Measurements from ENCODE around the gene EPB41. TPM values are rescaled to one million over a fixed set of nuclear protein-coding genes. Genes with fewer than 3 reads are reported as not detected.
"Not testable (repeated sequence)": the region's sequence is repeated elsewhere in the genome, so short reads cannot be mapped to it uniquely, and the experiment has no call there.

EPB41 gene
- total RNA-seq, 1 donor from 2014 or later, result 109 TPM

- no peak for DNase-seq (ENCODE audit: low spot score)
Observed at GRCh38 chr1:28927266-28927647, 12.9 kb downstream of the EPB41 start.

DNA sequence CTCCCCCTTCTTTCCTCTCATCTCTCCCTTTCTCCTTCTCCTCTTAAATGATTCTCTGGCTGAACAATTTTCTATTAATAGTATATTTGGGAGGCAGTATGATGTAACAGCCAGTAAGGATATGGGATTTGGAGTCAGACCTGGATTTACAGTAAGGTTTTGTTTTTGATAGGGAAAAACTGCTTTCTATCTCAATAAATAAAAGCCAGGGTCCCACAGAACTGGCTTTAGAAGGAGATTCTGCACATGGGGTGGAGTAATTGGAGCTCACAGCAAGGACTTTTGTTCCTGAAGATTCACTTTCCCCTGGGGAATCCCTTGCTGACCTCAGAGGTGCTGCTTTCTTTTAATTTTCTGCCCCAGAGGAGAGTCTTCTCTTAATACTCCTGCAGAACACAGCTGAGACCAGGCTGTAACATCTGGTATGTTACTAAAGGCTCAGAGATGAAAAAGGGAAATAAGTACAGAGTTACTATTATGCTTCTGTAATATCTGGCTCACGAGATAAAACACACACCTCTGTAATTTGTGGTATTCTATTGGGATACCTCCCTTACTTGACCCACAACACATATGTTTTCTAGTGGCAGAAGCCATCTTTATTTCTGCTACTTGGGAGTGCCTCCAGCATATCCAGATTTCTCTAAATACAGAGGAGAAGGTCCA is 13.4 kb downstream of the EPB41 start:
- DNase-seq (ENCODE audit: low spot score), result no peak

- DNase-seq (ENCODE audit: low spot score), result no peak
Observed at GRCh38 chr1:28928314-28928941, 14.1 kb downstream of the EPB41 start.

DNA sequence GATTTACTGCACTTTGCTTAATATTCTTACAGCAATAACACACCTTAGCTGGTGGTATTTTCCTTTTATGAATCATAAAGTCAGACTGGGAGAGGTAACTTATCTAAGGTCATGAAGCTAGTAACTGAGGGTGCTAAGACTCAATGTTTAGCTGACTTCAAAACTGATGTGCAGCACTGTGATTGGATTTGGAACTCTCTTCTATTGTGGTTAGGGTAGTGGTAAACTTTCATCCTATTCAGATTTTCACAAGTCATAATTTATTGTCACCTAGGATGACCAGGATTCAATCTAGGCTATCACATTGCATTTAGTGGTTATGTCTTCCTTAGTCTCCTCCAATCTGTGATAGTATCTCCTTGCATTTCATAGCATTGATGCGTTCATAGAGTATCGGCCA is 18.9 kb downstream of the EPB41 start:
- DNase-seq (ENCODE audit: low spot score), result no peak

- DNase-seq (ENCODE audit: low spot score), result no peak
Observed at GRCh38 chr1:28933918-28934317, 19.5 kb downstream of the EPB41 start.

DNA sequence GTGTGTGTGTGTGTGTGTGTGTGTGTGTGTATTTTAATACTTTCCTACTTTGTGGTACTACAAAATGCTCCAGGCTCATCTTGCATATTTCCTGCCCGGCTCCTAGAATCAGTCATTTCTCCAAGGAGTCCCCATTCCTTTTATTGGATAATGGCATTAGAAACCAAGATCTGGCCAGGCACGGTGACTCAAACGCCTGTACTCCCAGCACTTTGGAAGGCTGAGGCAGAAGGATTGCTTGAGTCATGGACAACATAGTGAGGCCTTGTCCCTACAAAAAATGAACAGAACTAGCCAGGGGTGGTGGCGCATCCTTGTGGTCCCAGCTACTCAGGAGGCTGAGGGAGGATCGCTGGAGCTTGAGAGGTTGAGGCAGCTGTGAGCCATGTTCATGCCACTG is 20.3 kb downstream of the EPB41 start:
- no peak for DNase-seq (ENCODE audit: low spot score)

GRCh38 chr1:28935293-28935692 is 20.9 kb downstream of the EPB41 start:
- no peak for DNase-seq (ENCODE audit: low spot score)

DNA sequence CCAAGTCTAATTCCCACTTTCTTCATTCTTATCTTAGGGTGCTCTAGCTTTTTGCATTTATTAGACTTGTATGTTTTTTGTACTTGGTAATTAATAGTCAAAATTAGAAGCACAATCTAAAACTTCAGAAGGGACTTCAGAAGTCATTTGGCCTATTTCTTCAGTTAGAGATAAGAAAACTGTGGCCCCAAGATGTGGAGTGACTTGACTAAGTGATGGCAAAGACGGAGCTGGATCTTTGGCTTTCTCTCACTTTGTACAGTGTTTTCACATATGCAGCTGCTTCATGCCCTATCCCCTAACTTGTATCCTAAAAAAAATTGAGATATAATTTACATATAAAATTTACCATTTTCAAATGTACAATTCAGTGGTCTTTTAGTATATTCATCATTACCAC is 21.7 kb downstream of the EPB41 start:
- no peak for DNase-seq (ENCODE audit: low spot score)

- no peak for DNase-seq (ENCODE audit: low spot score)
Observed at GRCh38 chr1:28936528-28936927, 22.2 kb downstream of the EPB41 start.

- DNase-seq (ENCODE audit: low spot score), result not testable (repeated sequence)
Observed at GRCh38 chr1:28943581-28943980, 29.2 kb downstream of the EPB41 start.

DNA sequence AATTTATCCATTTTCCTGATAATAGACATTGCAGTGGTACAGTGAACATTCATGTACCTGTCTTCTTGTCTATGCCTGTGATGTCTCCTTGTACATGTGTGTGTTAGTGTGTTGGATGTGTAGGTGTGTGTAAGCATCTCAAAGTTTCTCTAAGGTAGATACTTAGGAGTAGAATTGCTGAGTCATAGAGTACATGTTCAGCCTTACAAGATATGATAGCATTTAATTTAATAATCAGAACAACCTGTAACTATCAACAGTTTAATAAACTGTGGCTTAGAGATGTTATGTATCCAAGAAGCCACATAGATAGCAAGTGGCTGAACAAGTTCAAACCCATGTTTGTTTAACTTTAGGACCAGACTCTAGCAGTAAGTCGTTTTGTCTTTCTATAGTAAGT is 35.6 kb downstream of the EPB41 start:
- no peak for DNase-seq (ENCODE audit: low spot score)

- no peak for DNase-seq (ENCODE audit: low spot score)
Observed at GRCh38 chr1:28950449-28950848, 36.1 kb downstream of the EPB41 start.

- DNase-seq (ENCODE audit: low spot score), result no peak
Observed at GRCh38 chr1:28954126-28954726, 39.9 kb downstream of the EPB41 start.

GRCh38 chr1:28956038-28956464 is 41.7 kb downstream of the EPB41 start:
- no peak for DNase-seq (ENCODE audit: low spot score)

DNA sequence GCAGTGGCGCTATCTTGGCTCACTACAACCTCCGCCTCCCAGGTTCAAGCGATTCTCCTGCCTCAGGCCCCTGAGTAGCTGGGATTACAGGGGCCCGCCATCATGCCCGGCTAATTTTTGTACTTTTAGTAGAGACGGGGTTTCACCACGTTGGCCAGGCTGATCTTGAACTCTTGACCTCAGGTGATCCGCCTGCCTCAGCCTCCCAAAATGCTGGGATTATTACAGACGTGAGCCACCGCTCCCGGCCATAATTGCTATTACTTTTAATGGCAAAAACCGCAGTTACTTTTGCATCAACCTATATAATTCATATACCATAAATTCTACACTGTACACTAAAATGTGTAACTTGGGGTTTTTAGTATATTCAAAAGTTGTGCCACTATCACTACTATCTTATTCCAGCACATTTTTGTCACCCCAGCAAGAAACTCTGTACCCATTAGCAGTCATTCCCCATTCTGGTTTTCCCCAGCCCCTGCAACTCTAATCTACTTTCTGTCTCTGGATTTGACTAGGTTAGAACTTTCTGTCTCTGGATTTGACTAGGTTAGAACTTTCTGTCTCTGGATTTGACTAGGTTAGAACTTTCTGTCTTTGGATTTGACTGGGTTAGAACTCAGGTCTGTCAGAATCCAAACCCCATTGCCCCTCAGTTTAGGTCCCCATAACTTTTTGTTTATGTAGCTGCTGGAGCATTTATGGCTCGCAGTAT is 47.9 kb downstream of the EPB41 start:
- DNase-seq (ENCODE audit: low spot score), result not testable (repeated sequence)

DNA sequence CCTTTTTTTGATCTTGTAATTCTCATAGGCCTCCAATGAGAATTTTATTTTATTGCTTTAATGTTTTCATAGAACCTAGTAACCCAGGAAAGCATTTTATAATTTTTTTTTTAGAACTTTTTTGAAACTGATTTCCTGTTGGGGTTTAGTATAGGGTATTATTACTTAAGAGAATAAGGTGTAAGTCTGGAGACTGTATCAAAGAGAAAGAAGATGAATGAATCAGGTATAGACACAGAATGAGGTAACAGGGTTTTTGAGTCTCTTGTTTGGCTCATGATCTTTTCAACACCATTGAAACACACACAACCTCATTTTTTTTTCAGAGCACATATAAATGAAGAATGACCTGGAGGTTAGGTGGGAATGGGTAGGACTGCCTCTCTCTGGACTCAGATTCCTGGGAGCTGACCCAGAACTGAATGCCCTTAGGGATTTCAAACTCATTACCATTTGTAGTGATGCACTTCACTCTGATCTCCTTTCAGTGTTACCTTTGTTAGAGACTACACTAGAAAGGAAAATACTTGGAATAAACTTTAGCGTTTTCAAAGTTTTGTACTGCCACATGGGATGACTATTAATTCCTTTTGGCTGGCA is 51.0 kb downstream of the EPB41 start:
- DNase-seq (ENCODE audit: low spot score), result no peak

DNA sequence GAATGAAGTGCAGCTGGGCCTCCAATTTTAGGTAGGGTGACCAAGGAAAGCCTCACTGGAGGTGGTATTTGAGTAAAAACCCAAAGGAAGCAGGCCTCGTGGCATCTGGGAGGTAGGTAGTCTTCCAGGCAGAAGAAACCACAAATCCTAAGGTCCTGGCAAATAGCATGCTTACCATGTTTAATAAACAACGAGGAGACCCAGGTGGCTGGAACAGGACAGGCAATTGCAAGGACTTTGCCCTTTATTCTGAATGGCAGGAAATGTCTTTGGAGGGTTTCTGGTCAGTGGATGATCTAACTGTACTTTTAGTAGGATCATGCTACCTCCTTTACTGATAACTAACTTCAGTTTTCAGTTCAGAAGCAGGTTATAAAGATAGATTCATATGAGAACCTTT is 52.2 kb downstream of the EPB41 start:
- no peak for DNase-seq (ENCODE audit: low spot score)

DNA sequence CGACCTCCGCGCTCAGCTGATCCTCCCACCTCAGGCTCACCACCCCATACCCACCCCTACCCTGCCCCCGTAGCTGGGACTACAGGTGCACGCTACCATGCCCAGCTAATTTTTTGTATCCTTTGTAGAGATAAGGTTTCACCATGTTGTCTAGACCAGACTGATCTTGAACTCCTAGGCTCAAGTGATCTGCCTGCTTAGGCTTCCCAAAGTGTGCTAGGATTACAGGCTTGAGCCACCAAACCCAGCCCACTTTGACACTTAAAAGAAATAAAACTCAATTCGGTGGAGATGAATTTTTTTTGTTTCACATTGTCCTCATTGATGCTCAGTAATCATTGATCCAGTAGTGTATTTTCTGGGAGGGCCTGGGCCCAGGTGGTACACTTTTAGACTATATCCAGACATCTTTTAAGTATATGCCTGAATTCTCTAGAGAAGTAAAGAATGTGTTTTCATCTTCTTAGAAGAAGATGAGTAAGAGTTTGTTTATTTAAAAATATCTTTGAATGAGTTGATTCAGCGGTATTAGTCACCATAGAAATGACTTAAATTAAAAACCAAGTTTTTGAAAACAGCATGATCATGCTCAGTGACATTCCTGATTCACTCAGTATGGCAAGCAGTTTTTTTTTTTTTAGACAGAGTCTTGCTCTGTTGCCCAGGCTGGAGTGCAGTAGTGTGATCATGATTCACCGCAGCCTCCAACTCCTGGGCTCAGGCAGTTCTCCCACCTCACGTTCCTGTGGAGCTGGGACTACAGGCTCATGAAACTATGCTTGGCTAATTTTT is 57.8 kb downstream of the EPB41 start:
- no peak for DNase-seq (ENCODE audit: low spot score)

DNA sequence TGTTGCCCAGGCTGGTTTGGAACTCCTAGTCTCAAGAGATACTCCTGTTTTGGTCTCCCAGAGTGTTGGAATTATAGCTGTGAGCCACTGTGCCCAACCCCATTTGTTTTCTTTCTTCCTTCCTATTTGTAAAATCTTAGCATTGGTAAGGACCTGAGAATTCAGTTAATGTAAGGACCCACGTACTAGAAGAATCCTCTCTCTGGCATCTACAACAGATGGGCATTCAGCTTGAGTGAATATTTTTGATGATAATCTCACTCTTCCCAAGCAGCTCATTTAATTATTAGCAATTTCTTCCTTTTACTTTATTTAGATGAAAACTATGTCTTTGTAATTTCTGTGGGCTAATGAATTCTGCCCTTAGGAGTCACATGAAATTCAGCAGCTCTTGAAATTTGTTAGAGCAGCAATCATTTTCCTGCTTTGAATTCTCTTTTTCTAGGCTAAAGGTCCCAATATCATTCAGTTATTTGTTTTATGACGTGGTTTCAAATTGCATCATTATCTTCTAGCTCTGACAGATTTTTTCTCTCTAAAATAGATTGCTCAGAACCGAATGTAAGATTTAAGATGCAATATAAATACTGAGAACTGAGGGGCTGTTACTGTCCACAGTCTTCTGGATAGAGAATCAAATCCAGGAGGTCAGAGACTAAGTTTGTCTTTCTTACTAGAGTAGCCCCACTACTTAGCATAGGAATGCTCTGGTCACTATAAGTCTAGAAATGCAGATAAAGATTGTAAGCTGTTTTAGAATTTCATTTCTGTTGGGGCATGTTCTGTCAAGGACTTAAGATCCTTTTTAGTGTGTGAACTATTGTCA is 59.4 kb downstream of the EPB41 start:
- no peak for DNase-seq (ENCODE audit: low spot score)

DNA sequence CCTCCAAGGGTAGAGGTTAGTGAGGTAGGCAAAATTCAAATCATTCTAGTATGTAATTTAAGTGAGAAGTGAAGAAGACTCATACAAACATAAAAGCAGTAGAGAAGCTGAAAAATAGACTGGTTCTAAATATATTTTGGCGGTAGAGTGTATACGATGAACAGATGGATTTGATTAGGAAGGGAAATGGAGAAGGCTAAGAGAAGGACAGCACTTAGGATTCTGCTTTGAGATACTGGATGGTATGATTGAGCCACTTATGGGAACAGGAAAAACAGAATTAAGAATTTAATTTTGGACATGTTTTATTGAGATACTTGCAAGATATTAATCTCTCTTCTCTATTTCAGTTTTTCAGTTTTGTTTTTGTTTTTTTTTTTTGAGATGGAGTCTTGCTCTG is 60.1 kb downstream of the EPB41 start:
- no peak for DNase-seq (ENCODE audit: low spot score)

GRCh38 chr1:28976248-28976647 is 61.9 kb downstream of the EPB41 start:
- no peak for DNase-seq (ENCODE audit: low spot score)
